H7 (cell line): ENCODE data around the gene ANKRD39. TPM values are rescaled to one million over a fixed set of nuclear protein-coding genes. Genes with fewer than 3 reads are reported as not detected.

ENCODE experiments used
- DNase-seq: peaks from one replicate; pipeline ENCODE4 v3.0.0; 2012
- H3K27me3 ChIP-seq: 2 replicates; pipeline ENCODE4 v1.6.0; 2011; ENCODE audit warnings: mild to moderate bottlenecking, low read length; ENCODE audit not compliant: control insufficient read depth, insufficient read depth
- H3K36me3 ChIP-seq: replicated peaks from 2 replicates; pipeline ENCODE4 v1.5.1; 2011; ENCODE audit warnings: low read length; ENCODE audit not compliant: control insufficient read depth, insufficient read depth
- H3K4me3 ChIP-seq: 2 replicates; pipeline ENCODE4 v1.5.1; 2011; ENCODE audit warnings: low read depth, mild to moderate bottlenecking, control low read depth, low read length, moderate library complexity; ENCODE audit not compliant: insufficient read depth
- total RNA-seq: library from RNA; depleted of rRNA; stranded (reverse); fragments of >200 nt; shearing (Covaris generic); gene quantifications from 2 replicates; pipeline ENCODE4 v1.2.3, GENCODE V29; 2014; rRNA removed

Gene ANKRD39, protein sequence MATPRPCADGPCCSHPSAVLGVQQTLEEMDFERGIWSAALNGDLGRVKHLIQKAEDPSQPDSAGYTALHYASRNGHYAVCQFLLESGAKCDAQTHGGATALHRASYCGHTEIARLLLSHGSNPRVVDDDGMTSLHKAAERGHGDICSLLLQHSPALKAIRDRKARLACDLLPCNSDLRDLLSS
- 13.1 and 13.5 TPM in 2 replicates for total RNA-seq

DNA sequence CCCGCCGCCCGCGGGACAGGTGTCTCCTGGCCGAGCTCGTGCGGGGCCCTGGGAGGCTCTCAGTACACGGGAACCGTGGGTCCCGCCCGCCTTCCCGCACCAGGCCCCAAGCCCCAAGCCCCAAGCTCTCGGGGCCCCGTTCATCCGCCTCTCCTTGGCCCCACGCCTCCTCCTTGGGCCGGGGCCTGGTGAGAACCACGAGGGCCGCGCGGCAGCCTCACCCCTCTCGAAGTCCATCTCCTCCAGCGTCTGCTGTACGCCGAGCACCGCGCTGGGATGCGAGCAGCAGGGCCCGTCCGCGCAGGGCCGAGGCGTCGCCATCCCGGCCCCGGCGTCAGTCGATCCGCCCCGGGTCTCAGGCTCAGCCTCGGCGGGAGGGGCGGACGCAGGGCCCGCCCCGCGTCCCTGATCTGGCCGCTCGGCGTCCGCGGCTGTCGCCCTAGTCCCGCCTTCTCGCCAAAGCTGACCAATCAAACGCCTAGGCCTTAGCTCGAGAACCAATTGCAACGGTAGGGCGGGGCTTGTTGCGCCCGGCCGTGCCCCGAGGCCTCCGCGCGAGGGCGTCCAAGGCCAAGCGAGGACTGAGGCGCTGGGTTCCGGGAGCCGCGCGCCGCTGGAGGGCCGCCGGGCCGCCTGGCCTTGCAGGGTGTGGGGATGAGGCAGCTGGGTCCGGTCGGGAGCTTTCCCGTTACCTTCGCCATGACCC lies at the start of gene ANKRD39:
Gene ANKRD39, minus strand, starts transcription at position 350 of the 706 bp plus-strand sequence. Its CDS starts 29 bp downstream, at position 321.
- Histone ChIP-seq H3K27me3 (no peaks in the 10 kb centered on the region), H3K4me3 (peak within 1 kb of the TSS; percentile 74), H3K36me3 (peaks cover 16% of the 10 kb centered on the region)
- DNase-seq: peak; percentile 100

DNA sequence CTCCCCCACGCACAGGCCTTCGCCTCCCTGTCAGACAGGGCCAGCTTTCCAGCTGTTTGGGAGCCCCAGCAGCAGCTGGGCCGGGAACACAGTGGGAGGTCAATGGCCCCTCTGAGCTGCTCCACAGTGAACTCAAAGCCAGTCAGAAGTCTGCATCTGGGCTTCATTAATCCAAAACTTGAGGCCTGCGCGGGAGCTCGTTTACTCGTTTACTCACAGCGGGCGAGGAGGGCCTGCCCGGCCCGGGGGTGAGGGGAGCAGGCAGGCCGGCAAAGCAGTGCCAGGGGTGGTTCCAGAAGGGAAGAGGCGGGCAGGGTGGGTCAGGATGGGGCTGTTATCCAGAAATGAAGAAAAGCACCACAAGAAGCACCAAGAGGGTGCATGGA lies 48.9 kb upstream of the ANKRD39 start:
- DNase-seq: peak; percentile 91
- H3K27me3 ChIP-seq: no peaks in the 10 kb centered on the region; the same call in 1 of the 2 replicates
- H3K36me3 ChIP-seq: no peaks in the 10 kb centered on the region
- H3K4me3 ChIP-seq: no peak overlapping the region

DNA sequence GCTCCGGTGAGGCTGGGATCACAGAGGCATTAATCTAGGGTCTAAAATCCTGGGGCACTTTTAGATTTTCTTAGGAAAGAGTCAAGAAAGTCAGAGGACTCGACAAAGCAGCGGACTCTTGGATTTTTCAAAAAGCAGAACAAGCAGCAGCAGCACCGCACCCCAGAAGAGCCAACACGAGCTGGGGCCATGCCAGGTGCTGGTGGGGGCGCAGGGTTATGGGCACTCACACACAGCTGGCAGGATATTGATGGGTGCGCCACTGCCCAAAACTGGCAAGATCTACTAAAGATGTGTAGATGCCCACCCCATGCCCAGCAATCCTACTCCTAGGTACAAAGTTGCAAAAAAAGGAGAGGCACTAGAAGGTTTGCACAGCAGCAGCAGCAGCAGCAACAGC lies 46.0 kb upstream of the ANKRD39 start:
- DNase-seq: no peak
- no peak overlapping the region for H3K4me3 ChIP-seq
- H3K36me3 ChIP-seq: no peaks in the 10 kb centered on the region
- no peaks in the 10 kb centered on the region for H3K27me3 ChIP-seq

DNA sequence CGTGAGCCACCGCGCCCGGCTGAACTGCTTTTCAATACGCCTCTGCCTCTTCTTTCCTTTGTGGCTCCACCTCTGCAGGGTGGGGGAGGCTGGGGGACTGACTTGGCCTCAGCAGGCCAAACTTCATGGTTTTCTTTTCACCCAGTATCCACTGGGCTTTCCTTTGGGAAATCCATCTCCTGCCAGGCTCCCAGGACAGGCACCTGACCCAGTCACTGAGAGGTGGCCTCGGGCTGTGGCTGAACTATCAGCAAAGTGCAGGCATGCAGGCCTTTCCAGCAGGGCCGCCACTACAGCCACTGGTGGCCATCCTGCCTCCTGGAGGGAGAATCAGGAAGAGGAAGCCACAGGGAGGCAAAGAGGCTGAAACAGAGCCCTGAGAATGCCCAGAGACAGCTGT lies 45.5 kb upstream of the ANKRD39 start:
- no peak overlapping the region for H3K4me3 ChIP-seq
- no peaks in the 10 kb centered on the region for H3K36me3 ChIP-seq
- no peak for DNase-seq
- H3K27me3 ChIP-seq: no peaks in the 10 kb centered on the region

DNA sequence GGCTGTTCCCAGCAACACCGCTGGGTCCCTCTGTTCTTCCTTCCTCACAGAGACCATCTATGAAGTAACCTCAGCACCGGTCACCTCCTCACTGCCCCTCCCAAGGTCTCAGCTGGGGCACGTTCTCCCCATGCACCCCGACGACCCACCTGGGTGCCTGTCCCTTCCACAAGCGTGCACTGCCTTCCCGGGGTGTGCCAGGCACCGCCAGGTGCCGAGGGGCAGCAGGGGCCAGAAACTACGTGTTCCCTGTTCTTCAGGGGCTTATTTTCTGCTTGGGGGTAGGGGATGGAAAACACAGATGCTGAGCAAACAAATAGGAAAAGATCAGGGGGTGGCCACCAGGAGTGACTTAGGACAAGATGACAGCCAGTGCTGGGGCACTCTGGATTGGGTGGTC lies 42.4 kb upstream of the ANKRD39 start:
- Histone ChIP-seq H3K27me3 (no peaks in the 10 kb centered on the region), H3K36me3 (no peaks in the 10 kb centered on the region), H3K4me3 (no peak overlapping the region)
- DNase-seq: no peak

DNA sequence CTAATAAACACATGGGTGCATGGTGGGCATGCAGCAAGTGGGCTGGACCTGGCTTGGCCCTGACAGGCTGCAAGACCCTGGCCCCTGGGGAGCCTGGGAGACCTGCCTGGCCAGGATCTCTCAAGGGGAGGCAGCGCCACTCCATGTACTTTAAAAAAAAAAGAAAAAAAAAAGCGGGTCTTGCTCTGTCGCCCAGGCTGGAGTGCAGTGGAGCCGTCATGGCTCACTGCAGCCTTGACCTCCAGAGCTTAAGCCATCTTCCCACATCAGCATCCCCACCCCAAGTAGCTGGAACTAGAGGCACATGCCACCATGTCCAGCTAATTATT lies 41.6 kb upstream of the ANKRD39 start:
- H3K36me3 ChIP-seq: no peaks in the 10 kb centered on the region
- no peak for DNase-seq
- H3K27me3 ChIP-seq: no peaks in the 10 kb centered on the region
- H3K4me3 ChIP-seq: no peak overlapping the region

DNA sequence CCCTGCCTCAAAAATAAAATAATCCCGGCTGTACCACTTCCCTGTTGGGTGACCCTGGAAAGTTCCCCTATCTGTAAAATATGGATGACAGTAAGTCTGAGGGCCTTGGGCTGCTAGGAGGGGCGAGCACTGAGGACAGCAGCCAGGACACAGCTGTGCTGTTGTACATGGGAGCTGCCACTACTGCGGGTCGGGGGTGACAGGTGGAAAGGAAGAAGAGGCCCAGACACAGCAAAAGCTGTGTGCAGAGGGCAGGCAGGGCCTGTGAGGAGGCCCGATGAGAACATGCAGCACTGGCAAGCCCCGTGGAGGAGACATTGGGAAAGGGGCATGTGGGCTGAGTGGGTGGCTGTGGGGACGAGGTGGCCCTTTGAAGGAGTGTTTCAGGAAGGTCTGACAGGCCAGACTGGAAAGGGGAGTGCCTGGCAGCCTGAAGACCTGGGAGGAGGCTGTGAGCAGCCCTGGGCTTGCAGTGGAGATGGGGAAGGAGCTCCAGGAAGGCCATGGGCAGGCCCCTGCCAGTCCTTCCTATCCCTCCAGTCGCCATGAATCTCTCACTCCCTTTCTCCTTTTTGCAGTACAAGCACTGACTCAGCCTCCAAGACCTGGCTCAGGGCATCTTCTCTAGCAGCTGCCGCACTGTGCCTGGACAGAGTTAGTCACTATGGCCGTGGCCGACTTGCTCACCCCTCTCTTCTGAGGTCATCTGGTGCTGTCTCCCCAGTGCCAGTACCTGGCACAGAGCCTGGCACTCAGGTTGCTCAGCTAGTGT lies 41.0 kb upstream of the ANKRD39 start:
- Histone ChIP-seq H3K36me3 (no peaks in the 10 kb centered on the region), H3K4me3 (no peak overlapping the region), H3K27me3 (no peaks in the 10 kb centered on the region)
- no peak for DNase-seq

DNA sequence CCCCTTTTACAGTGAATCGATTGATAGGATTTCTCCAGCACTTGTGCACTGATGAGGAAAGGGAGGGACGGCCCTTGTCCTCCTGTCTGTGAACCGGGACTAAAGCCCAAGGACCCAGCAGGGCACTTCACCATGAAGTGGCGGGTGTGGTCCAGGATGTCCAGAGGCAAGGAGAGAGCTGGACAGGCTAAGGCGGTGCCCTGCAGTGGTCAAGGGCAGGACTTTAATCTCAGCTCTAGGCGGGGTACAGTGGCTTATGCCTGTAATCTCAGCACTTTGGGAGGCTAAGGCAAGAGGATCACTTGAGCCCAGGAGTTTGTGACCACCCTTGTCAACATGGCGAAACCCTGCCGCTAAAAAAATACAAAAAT lies 40.3 kb upstream of the ANKRD39 start:
- Histone ChIP-seq H3K27me3 (no peaks in the 10 kb centered on the region), H3K36me3 (no peaks in the 10 kb centered on the region), H3K4me3 (no peak overlapping the region)
- no peak for DNase-seq

DNA sequence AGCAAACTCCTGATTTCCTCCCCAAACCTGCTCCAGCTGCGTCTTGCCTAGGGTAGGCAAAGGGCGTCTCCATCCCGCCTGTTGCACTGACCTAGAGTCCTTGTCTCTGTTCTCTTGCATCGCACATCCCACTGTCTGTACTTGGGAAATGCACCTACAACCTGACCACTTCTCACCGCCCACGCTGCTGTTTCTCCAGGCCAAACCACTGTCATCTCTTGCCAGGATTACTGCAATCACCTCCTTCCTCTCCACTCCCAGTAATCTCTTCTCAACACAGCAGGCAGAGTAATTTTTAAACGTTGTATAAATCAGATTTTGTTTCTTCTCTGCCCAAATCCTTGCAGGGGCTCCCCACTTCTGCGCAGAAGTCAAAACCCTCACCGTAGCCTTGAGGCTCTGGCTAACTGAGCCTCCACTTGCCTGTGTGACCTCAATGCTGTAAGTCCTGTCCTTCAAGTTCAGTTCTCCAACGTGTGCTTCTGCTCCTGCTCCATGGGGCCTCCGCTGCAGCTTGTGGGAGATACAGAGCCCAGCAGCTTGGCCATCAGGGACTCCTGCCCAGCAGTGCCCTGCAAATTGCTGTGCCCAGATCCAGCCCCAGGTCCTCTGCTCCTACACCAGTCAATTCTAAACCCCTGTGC lies 39.8 kb upstream of the ANKRD39 start:
- H3K4me3 ChIP-seq: no peak overlapping the region
- no peaks in the 10 kb centered on the region for H3K36me3 ChIP-seq
- DNase-seq: no peak
- H3K27me3 ChIP-seq: no peaks in the 10 kb centered on the region

DNA sequence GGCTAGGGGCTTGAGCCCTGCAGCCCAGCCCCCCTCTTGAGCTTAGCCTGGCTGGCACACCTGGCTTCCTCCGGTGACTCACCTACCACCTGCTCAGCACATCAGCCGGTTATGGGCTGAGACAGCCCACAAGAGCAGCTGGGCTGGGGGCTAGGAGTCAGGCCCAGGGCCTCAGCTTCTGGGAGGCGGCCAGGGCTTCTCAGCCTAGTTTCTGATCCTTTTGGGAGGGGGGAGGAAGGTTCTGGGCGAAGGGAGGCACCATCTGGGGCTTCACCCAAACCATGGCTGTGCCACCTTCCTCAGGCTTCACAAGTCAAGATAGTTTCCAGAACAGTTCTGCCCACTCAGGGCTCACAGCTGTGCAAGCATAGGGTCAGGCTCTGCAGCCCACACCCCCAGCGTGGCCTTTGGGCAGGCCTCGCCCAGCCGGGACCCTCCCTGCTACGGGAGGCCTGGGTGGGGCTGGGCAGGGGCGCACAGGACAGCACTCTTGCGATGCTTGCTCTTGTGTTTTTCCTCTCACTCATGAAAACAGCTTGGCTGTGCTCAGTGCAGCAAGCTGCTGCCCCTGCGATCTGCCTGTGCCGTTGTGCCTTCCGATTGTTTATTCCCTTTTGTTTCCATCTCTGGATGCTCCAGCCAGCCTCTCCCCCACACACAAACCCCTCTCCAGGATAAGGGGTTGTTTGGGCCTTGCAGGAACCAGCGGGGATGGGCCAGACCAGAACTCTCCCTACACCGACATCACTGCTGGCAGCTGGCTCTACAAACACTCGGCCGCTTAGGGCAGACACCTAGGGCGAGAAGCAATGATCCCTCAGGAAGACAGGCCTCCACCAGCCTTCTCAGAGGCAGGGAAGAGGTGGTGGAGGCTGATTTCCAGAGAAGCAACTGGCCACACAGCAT lies 38.2 kb upstream of the ANKRD39 start:
- H3K27me3 ChIP-seq: no peaks in the 10 kb centered on the region
- no peak overlapping the region for H3K4me3 ChIP-seq
- DNase-seq: peak; percentile 83
- no peaks in the 10 kb centered on the region for H3K36me3 ChIP-seq

DNA sequence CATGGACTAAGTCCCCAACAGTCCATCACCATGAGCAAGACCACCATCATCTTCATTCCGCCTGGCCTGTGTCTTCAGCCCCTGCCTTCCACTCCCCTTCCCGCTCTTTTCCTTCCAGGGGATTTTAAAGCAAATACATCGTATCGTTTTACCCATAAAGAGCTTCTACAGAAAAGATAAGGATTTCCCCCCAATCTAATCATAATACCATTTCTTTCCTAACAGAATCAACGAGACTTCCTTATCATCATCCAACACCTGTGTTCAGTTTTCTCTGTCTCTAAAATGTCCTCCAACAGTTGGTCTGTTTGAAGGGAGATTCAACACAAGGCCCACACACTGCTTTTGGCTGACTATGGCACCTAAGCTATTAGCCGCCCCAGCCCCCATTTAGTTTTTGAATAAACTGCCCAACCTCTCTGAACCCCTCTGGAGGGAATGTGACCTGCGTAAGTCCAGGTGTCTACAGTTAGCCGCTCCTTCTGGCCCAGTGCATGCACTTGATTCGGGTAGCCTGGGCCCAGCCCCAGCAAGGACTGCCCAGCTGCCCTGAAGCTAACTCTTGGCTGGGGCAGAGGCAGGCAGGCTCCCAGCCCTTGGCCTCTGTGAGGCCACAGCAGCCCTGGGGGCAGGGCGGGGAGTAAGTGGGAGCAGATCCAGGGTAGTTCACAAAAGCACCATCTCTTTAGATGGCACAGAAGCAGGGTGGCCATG lies 37.4 kb upstream of the ANKRD39 start:
- no peak for DNase-seq
- no peak overlapping the region for H3K4me3 ChIP-seq

DNA sequence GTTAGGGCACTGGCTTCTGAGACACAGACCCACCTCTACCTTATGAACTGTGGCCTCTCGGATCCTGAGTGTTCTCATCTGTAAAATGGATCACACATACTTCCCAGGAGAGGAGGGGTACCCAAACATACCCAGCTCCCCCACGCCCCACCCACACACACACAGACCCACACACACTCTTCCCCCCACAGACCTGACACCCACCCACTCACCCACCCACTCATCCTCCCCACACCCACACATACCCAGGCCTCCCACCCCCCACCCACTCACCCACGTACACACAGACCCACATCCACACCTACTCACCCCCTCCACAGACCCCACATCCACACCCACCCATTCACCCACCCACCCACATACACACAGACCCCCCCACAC lies 36.3 kb upstream of the ANKRD39 start:
- no peaks in the 10 kb centered on the region for H3K36me3 ChIP-seq
- no peak overlapping the region for H3K4me3 ChIP-seq
- H3K27me3 ChIP-seq: no peaks in the 10 kb centered on the region
- no peak for DNase-seq

More for the DNA sequence above, 37.4 kb upstream of the ANKRD39 start:
- Histone ChIP-seq H3K36me3 (no peaks in the 10 kb centered on the region), H3K27me3 (no peaks in the 10 kb centered on the region)

DNA sequence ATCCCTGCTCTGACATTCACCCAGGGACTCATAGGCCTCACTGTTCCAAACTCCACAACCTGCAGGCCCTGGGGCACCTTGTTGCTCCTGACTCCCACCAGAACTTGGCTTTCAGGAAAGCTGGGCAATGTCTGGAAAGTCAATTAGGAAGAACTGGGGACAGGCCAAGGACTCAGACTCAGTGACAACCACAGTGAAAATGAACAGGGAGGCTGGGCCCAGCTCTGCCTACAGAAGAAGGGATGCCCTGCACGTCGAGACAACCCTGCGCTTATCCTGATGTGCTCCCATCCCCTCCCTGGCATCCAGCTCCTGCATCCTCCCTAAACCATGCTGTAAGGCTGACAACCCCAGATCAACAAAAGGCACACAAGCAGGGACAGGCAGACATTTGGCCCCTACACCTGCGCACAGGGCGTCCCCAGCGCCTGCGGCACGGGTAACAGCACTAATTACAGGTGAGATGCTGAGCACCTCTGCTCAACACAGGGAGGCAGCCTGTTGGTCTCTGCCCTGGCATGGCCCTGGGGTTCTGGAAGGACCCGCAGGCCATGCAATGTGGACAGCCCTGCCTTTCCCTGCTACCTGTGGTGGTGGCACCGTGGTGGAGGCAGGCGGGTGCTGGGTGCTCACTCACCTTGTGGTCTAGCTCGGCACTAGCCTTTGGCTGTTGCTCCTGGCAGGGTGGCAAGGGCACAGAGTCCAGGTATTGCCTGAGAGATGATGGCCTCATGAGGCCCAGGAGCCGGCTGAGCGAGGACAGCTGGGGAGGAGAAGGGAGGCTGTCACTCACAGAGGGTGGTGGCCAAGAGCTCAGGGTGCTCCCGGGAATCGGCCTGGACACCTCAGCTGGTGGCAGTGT lies 35.7 kb upstream of the ANKRD39 start:
- no peak for DNase-seq
- Histone ChIP-seq H3K4me3 (no peak overlapping the region), H3K36me3 (no peaks in the 10 kb centered on the region), H3K27me3 (no peaks in the 10 kb centered on the region)
